ENCODE data around the gene MCRIP2. TPM values are rescaled to one million over a fixed set of nuclear protein-coding genes. Genes with fewer than 3 reads are reported as not detected.

The MCRIP2 gene
- total RNA-seq, 4 donors from 2014 or later = 61.3 to 124 (median 69.1) TPM

DNA sequence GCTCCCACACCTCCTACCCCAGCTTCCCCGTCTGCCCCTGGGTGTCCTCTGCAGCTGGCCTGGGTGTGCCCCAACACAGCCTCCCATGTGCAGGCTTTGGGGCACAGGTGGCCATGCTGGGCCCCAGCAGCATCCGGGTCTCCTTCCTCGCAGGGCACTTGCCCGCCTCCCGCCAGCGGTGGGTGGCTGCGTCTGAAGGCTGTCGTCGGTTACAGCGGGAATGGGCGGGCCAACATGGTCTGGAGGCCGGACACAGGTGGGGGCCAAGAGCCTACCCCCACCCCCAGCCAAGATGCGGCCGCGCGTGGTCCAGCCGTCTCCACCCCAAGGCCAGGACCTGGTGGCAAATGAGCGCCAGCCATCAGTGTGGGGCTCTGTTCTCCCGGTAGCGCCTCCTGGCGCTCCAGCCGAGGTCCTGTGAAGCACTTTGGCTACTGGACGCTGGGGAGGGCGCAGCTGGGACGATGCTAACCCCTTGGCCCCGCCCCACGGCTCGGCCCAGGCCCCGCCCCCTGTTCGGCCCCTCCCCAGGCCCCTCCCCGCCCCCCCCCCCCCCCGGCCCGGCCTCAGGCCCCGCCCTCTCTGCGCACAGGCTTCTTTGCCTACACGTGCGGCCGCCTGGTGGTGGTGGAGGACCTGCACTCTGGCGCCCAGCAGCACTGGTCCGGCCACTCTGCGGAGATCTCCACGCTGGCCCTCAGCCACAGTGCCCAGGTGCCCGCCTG lies 19.0 kb downstream of the MCRIP2 start:
- H3K27me3 ChIP-seq = no peaks in the 10 kb centered on the region
- DNase-seq = peak; percentile 93 to 97
- intact Hi-C loops (cut with DNase I) = no loop called here
- H3K27ac ChIP-seq = peak overlapping the region in 1 of 3 donors; percentile 63
- H3K36me3 ChIP-seq = no peaks in the 10 kb centered on the region
- peaks cover 5 to 12% of the 10 kb centered on the region in 2 donors for H3K4me1 ChIP-seq
- no peaks in the 10 kb centered on the region for H3K9me3 ChIP-seq
- 41 to 54% methylated on average over 12 to 24 of the region's 43 CpGs for WGBS, 2 donors
- TF ChIP-seq, protein P1, sequence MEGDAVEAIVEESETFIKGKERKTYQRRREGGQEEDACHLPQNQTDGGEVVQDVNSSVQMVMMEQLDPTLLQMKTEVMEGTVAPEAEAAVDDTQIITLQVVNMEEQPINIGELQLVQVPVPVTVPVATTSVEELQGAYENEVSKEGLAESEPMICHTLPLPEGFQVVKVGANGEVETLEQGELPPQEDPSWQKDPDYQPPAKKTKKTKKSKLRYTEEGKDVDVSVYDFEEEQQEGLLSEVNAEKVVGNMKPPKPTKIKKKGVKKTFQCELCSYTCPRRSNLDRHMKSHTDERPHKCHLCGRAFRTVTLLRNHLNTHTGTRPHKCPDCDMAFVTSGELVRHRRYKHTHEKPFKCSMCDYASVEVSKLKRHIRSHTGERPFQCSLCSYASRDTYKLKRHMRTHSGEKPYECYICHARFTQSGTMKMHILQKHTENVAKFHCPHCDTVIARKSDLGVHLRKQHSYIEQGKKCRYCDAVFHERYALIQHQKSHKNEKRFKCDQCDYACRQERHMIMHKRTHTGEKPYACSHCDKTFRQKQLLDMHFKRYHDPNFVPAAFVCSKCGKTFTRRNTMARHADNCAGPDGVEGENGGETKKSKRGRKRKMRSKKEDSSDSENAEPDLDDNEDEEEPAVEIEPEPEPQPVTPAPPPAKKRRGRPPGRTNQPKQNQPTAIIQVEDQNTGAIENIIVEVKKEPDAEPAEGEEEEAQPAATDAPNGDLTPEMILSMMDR (IDR thresholded peaks at IDR 0.05) = peak; percentile 23 to 61 (median 42)
- TF ChIP-seq POLR2A (IDR thresholded peaks at IDR 0.05) = peak in 1 of 2 donors; percentile 33
- H3K4me3 ChIP-seq (replicated peaks in 1 of 3) = no peak overlapping the region

DNA sequence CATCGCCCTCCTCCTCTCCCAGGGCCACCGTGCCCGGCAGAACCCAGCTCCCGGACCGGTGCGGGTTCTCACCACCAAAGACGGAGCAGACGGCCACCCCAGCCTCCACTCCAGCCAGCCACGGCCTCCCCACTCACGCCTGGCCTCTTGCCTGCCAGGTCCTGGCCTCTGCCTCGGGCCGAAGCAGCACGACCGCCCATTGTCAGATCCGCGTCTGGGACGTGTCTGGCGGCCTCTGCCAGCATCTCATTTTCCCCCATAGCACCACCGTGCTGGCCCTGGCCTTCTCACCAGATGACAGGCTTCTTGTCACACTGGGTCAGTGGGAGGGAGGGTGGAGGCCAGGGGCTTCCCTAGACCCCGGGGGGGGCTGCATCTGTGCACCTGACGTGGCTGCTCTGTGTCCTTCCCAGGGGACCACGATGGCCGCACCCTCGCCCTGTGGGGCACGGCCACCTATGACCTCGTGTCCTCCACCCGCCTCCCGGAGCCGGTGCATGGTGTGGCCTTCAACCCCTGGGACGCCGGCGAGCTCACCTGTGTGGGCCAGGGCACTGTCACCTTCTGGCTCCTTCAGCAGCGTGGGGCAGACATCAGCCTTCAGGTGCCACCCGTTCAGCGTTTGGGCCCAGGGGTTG lies 19.7 kb downstream of the MCRIP2 start:
- Histone ChIP-seq H3K4me3 (replicated peaks in 1 of 3) (no peak overlapping the region), H3K36me3 (no peaks in the 10 kb centered on the region), H3K4me1 (peaks cover 5 to 12% of the 10 kb centered on the region in 2 donors), H3K27ac (peak overlapping the region in 1 of 3 donors; percentile 63), H3K27me3 (no peaks in the 10 kb centered on the region), H3K9me3 (no peaks in the 10 kb centered on the region)
- DNase-seq = no peak
- TF ChIP-seq, protein P1 (IDR thresholded peaks at IDR 0.05) = no peak
- TF ChIP-seq POLR2A (IDR thresholded peaks at IDR 0.05) = no peak
- intact Hi-C loops (cut with DNase I) = no loop called here
- WGBS, 2 donors = 55% methylated on average over 25 of the region's 35 CpGs; no CpG with 5 or more reads in 1 of the 2 donors

DNA sequence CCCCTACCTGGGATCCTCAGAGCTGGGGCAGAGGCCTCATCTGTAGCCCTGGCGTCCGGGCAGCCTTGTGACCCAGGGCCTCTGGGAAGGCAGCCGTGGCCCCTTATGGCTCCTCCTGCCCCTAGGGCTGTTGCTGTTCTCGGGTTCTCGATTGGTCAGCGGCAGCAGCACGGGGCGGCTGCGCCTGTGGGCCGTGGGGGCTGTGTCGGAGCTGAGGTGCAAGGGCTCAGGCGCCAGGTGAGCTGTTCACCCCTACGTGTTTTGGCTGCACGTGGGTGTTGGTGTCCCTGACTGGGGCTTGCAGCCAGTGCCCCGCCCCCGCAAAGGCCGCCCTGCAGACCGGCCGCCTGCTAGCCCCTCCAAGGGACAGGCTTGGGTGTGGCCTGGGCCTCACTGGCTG lies 20.5 kb downstream of the MCRIP2 start:
- Histone ChIP-seq H3K27ac (no peak overlapping the region), H3K9me3 (no peaks in the 10 kb centered on the region), H3K27me3 (no peaks in the 10 kb centered on the region), H3K4me3 (replicated peaks in 1 of 3) (no peak overlapping the region), H3K4me1 (peaks cover 5 to 12% of the 10 kb centered on the region in 2 donors), H3K36me3 (no peaks in the 10 kb centered on the region)
- WGBS, 2 donors = 100% methylated on average over 3 to 5 of the region's 19 CpGs
- no peak for TF ChIP-seq POLR2A (IDR thresholded peaks at IDR 0.05)
- TF ChIP-seq, protein P1 (IDR thresholded peaks at IDR 0.05) = no peak
- no peak for DNase-seq
- intact Hi-C loops (cut with DNase I) = no loop called here

DNA sequence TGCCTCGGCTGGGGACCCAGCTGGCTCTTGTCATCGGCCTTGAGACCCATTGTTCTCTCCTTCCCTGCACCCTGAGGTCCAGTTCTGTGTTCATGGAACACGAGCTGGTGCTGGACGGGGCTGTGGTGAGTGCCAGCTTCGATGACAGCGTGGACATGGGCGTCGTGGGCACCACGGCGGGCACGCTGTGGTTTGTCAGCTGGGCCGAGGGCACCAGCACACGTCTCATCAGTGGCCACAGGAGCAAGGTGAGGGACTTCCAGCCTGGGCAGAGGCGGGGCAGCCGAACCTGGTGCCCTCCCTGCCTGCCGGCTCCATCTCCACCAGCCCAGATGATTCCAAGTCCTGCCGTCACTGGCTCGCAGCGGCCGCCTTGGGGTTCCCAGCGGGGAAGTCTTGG lies 21.0 kb downstream of the MCRIP2 start:
- Histone ChIP-seq H3K4me1 (peaks cover 5 to 17% of the 10 kb centered on the region in 2 donors), H3K36me3 (no peaks in the 10 kb centered on the region), H3K27ac (no peak overlapping the region), H3K9me3 (no peaks in the 10 kb centered on the region), H3K4me3 (replicated peaks in 1 of 3) (no peak overlapping the region), H3K27me3 (no peaks in the 10 kb centered on the region)
- WGBS, 2 donors = 97 to 98% methylated on average over 20 of the region's 21 CpGs
- intact Hi-C loops (cut with DNase I) = no loop called here
- no peak for DNase-seq
- no peak for TF ChIP-seq POLR2A (IDR thresholded peaks at IDR 0.05)
- TF ChIP-seq, protein P1 (IDR thresholded peaks at IDR 0.05) = no peak

DNA sequence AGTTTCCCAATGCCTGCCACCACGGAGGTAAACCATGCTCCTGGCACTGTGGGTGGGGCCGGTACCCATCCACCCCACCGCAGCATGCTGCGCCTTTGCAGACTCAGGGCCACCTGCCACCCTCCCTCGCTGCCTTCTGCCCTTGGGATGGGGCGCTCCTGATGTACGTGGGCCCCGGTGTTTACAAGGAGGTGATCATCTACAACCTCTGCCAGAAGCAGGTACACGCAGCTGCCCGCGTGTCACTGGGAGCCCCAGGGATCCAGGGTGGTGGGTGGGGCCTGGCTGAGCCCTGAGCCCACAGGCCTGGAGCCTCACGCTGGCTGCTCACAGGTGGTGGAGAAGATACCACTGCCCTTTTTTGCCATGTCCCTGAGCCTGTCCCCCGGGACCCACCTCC lies 24.9 kb downstream of the MCRIP2 start:
- Histone ChIP-seq H3K36me3 (peaks cover 20 to 24% of the 10 kb centered on the region in 2 donors), H3K4me3 (replicated peaks in 1 of 3) (no peak overlapping the region), H3K27me3 (no peaks in the 10 kb centered on the region), H3K9me3 (no peaks in the 10 kb centered on the region), H3K4me1 (peaks cover 8 to 15% of the 10 kb centered on the region in 2 donors), H3K27ac (no peak overlapping the region)
- 90 to 94% methylated on average over 11 to 12 of the region's 13 CpGs for WGBS, 2 donors
- intact Hi-C loops (cut with DNase I) = no loop called here
- DNase-seq = no peak
- TF ChIP-seq, protein P1 (IDR thresholded peaks at IDR 0.05) = no peak
- TF ChIP-seq POLR2A (IDR thresholded peaks at IDR 0.05) = no peak

Data from thyroid gland (tissue), 4 donors.